Suprapubic skin (tissue), 4 donors: ENCODE results near the gene ACD.

Source experiments
- CTCF ChIP-seq, 2 donors: fragments of 200-600 bp in 1 of 2; fragments of 450-650 bp in 1 of 2; sonication (generic) in 1 of 2; IDR thresholded peaks; one replicate each; pipeline ENCODE4 v1.5.1; 2016 to 2019; ENCODE audit warnings: antibody characterized with exemption in 2 of 2, mild to moderate bottlenecking in 1 of 2, moderate library complexity in 1 of 2
- EP300 ChIP-seq: sonication (generic); formaldehyde crosslinking; IDR thresholded peaks from one replicate; pipeline ENCODE4 v1.6.1; 2017; ENCODE audit warnings: antibody characterized with exemption
- POLR2A ChIP-seq, 2 donors: fragments of 450-650 bp; IDR thresholded peaks; one replicate each; pipeline ENCODE4 v1.6.1; 2017; ENCODE audit warnings: antibody characterized with exemption in 2 of 2, mild to moderate bottlenecking in 2 of 2, moderate library complexity in 2 of 2
- POLR2AphosphoS5 ChIP-seq, 3 donors: sonication (generic); formaldehyde crosslinking; IDR thresholded peaks; one replicate each; pipeline ENCODE4 v1.6.1; 2017; ENCODE audit warnings: antibody characterized with exemption in 3 of 3

- TF ChIP-seq EP300: no peak
- TF ChIP-seq CTCF (IDR thresholded peaks at IDR 0.05): no peak
- no peak for TF ChIP-seq POLR2AphosphoS5 (IDR thresholded peaks at IDR 0.05)
- TF ChIP-seq POLR2A (IDR thresholded peaks at IDR 0.05): no peak
These were observed 9.5 kb upstream of the ACD start for GRCh38 chr16:67669499-67670101.
